Measurements from ENCODE around the gene DNAJC7. TPM values are rescaled to one million over a fixed set of nuclear protein-coding genes. Genes with fewer than 3 reads are reported as not detected.

Gene DNAJC7
- total RNA-seq, 1 experiment from 2014 or later: 130 TPM

DNA sequence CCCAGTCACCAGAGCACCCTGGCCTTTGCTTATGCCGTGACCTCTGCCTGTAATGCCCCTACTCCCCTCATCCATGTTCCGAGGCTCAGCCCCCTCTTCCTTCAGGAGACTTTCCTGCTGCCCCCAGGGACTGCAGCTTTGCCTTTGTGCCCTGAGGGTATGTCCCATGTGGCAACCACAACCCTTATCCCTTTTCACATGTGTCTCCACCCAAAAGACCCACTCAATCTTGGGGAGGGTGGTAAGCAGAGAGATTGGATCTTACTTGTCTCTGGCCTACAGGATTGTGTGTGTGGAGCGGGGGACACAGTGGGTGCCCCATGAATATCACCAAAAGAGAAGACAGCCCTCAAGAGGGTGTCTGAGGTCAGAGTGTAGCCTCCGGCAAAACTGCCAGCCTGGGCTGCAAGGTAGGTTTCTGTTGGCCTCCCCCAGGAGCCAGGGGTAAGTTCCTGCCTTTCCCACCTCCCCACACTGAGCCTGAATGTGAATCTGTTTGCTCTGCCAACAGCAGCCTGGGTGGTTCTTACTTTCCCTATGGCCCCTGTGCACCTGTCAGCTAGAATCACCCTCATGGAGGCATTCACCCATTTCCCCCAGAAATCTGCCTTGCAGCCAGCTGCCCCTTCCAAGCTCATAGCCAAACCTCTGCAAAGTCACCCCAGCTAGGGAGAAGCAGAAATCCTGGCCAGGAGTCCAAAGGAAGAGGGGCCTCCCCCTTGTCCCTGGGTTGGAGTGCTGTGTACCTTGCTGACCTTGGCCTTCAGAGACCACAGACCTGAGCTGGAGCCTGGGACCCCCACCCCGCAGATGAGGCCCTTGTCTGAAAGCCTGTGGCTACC, 44.6 kb upstream of the DNAJC7 start:
- no peaks in the 10 kb centered on the region for H3K27me3 Mint-ChIP-seq (ENCODE audit: insufficient read depth, unreplicated experiment)
- no peak overlapping the region for H3K27ac Mint-ChIP-seq (ENCODE audit: low read depth, unreplicated experiment)
- CTCF ChIA-PET: no interaction called here
- H3K36me3 Mint-ChIP-seq (ENCODE audit: insufficient read depth, unreplicated experiment): no peaks in the 10 kb centered on the region
- POLR2A ChIA-PET: no interaction called here
- H3K9me3 Mint-ChIP-seq (ENCODE audit: unreplicated experiment): no peaks in the 10 kb centered on the region
- no peaks in the 10 kb centered on the region for H3K4me1 Mint-ChIP-seq (ENCODE audit: insufficient read depth, unreplicated experiment)
- intact Hi-C loops (cut with micrococcal nuclease): no loop called here
- H3K4me3 Mint-ChIP-seq (ENCODE audit: unreplicated experiment): no peak overlapping the region
- no peak for DNase-seq (ENCODE audit: unreplicated experiment)
- TF ChIP-seq, protein P1, sequence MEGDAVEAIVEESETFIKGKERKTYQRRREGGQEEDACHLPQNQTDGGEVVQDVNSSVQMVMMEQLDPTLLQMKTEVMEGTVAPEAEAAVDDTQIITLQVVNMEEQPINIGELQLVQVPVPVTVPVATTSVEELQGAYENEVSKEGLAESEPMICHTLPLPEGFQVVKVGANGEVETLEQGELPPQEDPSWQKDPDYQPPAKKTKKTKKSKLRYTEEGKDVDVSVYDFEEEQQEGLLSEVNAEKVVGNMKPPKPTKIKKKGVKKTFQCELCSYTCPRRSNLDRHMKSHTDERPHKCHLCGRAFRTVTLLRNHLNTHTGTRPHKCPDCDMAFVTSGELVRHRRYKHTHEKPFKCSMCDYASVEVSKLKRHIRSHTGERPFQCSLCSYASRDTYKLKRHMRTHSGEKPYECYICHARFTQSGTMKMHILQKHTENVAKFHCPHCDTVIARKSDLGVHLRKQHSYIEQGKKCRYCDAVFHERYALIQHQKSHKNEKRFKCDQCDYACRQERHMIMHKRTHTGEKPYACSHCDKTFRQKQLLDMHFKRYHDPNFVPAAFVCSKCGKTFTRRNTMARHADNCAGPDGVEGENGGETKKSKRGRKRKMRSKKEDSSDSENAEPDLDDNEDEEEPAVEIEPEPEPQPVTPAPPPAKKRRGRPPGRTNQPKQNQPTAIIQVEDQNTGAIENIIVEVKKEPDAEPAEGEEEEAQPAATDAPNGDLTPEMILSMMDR (IDR thresholded peaks at IDR 0.05; ENCODE audit: unreplicated experiment): no peak
- no TSS peak for BruUV-seq (replicated peaks)

DNA sequence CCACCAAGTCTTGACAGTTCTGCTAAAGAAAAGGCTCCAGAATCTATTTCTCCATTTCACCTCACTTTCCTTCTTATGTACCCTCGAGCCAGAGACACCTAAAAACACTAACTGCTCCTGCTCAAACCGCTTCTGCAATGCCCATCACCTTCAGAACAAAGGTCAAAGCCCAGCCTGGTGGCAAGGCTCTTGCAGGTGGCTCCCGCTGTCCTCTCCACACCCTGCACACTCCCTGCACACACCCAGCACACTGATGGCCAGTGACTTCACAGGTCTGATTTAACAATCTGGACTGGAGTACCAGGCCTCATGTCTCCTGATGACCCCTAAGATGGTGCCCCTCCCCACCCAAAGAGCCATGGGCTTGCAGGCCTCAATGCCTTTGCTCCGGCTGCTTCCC, 43.0 kb upstream of the DNAJC7 start:
- ChIA-PET POLR2A (no interaction called here), CTCF (no interaction called here)
- Mint-ChIP-seq H3K27me3 (ENCODE audit: insufficient read depth, unreplicated experiment) (peaks cover 3% of the 10 kb centered on the region), H3K4me1 (ENCODE audit: insufficient read depth, unreplicated experiment) (no peaks in the 10 kb centered on the region), H3K27ac (ENCODE audit: low read depth, unreplicated experiment) (no peak overlapping the region), H3K36me3 (ENCODE audit: insufficient read depth, unreplicated experiment) (no peaks in the 10 kb centered on the region), H3K4me3 (ENCODE audit: unreplicated experiment) (no peak overlapping the region), H3K9me3 (ENCODE audit: unreplicated experiment) (no peaks in the 10 kb centered on the region)
- intact Hi-C loops (cut with micrococcal nuclease): no loop called here
- BruUV-seq (replicated peaks): no TSS peak
- DNase-seq (ENCODE audit: unreplicated experiment): no peak
- TF ChIP-seq, protein P1 (IDR thresholded peaks at IDR 0.05; ENCODE audit: unreplicated experiment): no peak

GRCh38 chr17:42059815-42060214, 42.6 kb upstream of the DNAJC7 start:
- Mint-ChIP-seq H3K27ac (ENCODE audit: low read depth, unreplicated experiment) (no peak overlapping the region), H3K4me3 (ENCODE audit: unreplicated experiment) (no peak overlapping the region), H3K9me3 (ENCODE audit: unreplicated experiment) (no peaks in the 10 kb centered on the region), H3K27me3 (ENCODE audit: insufficient read depth, unreplicated experiment) (peaks cover 7% of the 10 kb centered on the region), H3K4me1 (ENCODE audit: insufficient read depth, unreplicated experiment) (no peaks in the 10 kb centered on the region), H3K36me3 (ENCODE audit: insufficient read depth, unreplicated experiment) (no peaks in the 10 kb centered on the region)
- no peak for DNase-seq (ENCODE audit: unreplicated experiment)
- ChIA-PET POLR2A (interaction anchor here (0.7 kb wide), 1 partner anchor 43 kb away, joined by 3 read pairs; the partner anchor contains the start of gene DNAJC7), CTCF (interaction anchor here (0.5 kb wide), 1 partner anchor 1250 kb away, joined by 3 read pairs; no protein-coding TSS in a partner anchor)
- TF ChIP-seq, protein P1 (IDR thresholded peaks at IDR 0.05; ENCODE audit: unreplicated experiment): no peak
- intact Hi-C loops (cut with micrococcal nuclease): no loop called here
- no TSS peak for BruUV-seq (replicated peaks)

- intact Hi-C loops (cut with micrococcal nuclease): no loop called here
- Mint-ChIP-seq H3K9me3 (ENCODE audit: unreplicated experiment) (no peaks in the 10 kb centered on the region), H3K27ac (ENCODE audit: low read depth, unreplicated experiment) (peak overlapping the region; percentile 16), H3K36me3 (ENCODE audit: insufficient read depth, unreplicated experiment) (no peaks in the 10 kb centered on the region), H3K4me1 (ENCODE audit: insufficient read depth, unreplicated experiment) (no peaks in the 10 kb centered on the region), H3K4me3 (ENCODE audit: unreplicated experiment) (no peak overlapping the region), H3K27me3 (ENCODE audit: insufficient read depth, unreplicated experiment) (peaks cover 25% of the 10 kb centered on the region)
- CTCF ChIA-PET: no interaction called here
- TF ChIP-seq, protein P1 (IDR thresholded peaks at IDR 0.05; ENCODE audit: unreplicated experiment): no peak
- POLR2A ChIA-PET: no interaction called here
- BruUV-seq (replicated peaks): no TSS peak
- DNase-seq (ENCODE audit: unreplicated experiment): no peak
Measured at GRCh38 chr17:42058063-42058462, 40.8 kb upstream of the DNAJC7 start.
